Heart left ventricle (tissue), 13 donors: ENCODE data around the gene SNAP47.

Source experiments
- CTCF ChIP-seq, 12 donors: fragments of 200-600 bp; sonication (generic) in 4 of 12; IDR thresholded peaks; one replicate each; pipeline versions ENCODE4 v1.5.0 to v1.8.0; 2018 to 2022; ENCODE audit warnings: antibody characterized with exemption in 12 of 12, mild to moderate bottlenecking in 5 of 12
- POLR2A ChIP-seq, 2 donors: fragments of 450-650 bp; IDR thresholded peaks; one replicate each; pipeline ENCODE4 v1.6.1; 2017; ENCODE audit warnings: antibody characterized with exemption in 2 of 2, mild to moderate bottlenecking in 2 of 2, moderate library complexity in 2 of 2
- donor health status: ischemic (EF 13 %, LVEDD 7.1; RV severe dilation, severe dysfunction).
- donor health status: DM: no; HTN: yes; CAD: no.
- donor health status: DM: no; HTN: no; CAD: no.
- donor health status: ischemic (EF 25% LVEDD 6.9; RV normal size, moderate dysfunction).
- donor health status: ischemic (EF 25% LVEDD 5.7; RV mildly dilated, moderate dysfunction).
- donor health status: ischemic (EF 35%, LVEDD 5.7; RV mildly dilated, moderate dysfunction).
- donor health status: nonischemic (EF 11% LVEDD 7.7; RV severe dilation, severe dysfunction).
- donor health status: DM: yes; HTN: yes; CAD: no.
- donor health status: PGD.
- donor health status: ischemic (EF 29% LVEDD 5.4; RV normal size, mild dysfunction).
- donor health status: nonischemic (EF 23%, LVEDD 6.1; RV moderate dilation, normal function).

GRCh38 chr1:227757781-227758180 is 22.5 kb downstream of the SNAP47 start:
- TF ChIP-seq CTCF (IDR thresholded peaks at IDR 0.05) (no peak), POLR2A (IDR thresholded peaks at IDR 0.05) (no peak)
